GM04504 (cell line): ENCODE data around the gene KLHL17.
"Not testable (repeated sequence)": the region's sequence is repeated elsewhere in the genome, so short reads cannot be mapped to it uniquely, and the experiment has no call there.

Experiments used
- DNase-seq: peaks from one replicate; pipeline ENCODE4 v3.0.0-alpha.2; 2012; ENCODE audit warnings: low read depth

Gene KLHL17

DNA sequence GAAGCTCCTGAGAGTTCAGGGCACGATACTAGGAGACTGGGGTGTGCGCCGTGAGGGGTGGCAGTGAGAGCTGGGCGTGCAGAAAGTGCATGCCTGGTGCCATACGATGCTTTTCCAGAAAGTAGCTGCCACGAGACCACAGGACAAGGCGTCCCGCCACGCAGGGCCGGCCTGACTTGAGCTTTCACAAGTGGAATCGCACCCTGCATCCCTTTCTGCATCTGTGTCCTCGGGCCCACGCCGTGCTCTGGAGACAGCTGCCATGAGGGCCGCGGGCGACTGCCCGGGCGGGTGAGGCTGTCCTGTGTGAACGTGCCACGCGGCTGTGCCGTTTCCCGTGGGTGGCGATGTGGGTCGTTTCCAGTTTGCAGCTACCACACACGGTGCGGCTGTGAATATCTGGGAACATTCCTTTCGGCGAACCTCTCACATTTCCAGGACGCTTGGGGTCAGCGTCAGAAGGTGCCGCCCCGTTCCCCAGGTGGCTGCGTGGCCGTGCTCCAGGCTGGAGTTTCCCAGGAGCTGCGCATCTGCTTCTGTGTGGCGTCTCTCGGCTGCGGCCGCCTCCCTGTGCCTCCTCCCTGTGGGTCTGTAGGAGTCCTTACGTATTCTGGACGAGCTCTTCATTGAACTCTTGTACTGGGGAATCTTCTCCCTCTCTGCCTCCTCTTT is 22.5 kb downstream of the KLHL17 start:
- DNase-seq = no peak

DNA sequence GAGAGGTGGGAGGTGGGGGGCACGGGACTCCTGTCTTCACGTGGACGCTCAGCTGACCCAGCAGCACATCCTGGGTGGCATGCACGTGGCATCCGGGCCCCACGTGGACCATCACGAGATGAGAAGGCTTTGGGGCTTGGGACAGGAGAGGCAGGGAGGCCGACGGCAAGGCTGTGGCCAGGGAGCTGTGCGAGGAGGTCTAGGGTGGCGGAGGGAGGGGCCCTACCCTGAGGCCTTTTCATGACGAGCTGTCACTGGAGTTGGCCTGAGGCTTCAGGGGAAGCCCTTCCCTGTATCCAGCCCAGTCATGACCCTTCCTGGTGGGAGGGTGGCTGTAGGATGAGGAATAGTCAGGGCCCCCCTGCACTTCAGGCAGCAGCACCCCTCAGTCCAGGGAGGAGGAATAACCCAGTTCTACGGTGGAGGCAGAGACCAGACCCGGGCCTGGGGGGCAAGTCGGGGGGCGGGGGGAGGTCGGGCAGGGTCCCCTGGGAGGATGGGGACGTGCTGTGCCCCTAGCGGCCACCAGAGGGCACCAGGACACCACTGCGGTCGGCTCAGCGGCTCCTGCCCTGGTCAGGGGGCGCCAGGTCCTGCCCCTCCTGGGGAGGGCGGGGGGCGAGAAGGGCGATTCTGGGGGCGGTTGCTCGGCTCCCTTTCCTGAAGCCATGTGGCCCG is 23.6 kb downstream of the KLHL17 start:
- no peak for DNase-seq

GRCh38 chr1:984476-984814 is 24.1 kb downstream of the KLHL17 start:
- DNase-seq = no peak

GRCh38 chr1:985126-985525 is 24.7 kb downstream of the KLHL17 start:
- no peak for DNase-seq

DNA sequence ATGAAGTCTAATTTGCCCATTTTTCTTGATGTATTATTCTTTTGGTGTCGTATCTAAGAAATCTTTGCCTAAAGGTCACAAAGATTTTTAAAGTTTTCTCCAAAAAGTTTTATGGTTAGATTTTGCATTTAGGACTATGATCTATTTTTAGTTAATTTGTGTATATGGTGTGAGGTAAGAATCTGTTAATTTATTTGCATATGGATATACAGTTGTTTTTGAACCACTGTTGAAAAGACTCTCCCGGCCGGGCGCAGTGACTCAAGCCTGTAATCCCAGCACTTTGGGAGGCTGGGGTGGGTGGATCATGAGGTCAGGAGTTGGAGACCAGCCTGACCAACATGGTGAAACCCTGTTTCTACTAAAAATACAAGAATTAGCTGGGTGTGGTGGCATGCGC is 27.7 kb downstream of the KLHL17 start:
- not testable (repeated sequence) for DNase-seq

- DNase-seq = not testable (repeated sequence)
Observed at GRCh38 chr1:991275-991674, 30.9 kb downstream of the KLHL17 start.

DNA sequence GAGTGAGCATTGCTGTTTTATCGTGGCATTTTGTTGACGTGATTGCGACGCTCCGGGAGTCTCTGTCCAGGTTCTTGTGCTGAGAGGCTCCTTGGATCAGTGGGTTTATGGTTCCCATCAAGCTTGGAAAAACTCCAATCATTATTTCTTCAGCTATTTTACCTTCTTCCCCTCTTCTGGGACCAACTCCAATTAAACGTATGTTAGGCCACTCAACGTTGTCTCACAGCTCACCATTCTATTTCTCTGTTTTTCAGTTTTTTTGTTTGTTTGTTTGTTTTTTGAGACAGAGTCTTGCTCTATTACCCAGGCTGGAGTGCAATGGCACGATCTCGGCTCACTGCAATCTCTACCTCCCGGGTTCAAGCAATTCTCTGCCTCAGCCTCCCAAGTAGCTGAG is 31.5 kb downstream of the KLHL17 start:
- no peak for DNase-seq

DNA sequence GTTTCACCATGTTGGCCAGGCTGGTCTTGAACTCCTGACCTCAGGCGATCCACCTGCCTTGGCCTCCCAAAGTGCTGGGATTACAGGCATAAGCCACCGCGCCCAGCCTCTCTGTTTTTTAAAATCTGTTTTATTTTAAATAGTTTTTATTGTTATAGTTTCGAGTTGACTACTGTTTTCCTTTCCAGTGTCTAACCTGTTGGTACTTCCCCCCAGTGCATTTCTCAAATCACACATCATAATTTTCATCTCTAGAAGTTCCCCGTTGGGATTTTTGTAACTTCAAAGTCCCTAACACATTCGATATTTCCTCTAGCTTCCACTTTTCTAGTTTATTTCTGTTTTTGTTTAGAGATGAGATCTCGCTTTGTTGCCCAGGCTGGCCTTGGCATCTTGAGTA is 32.0 kb downstream of the KLHL17 start:
- no peak for DNase-seq

- DNase-seq = no peak
Observed at GRCh38 chr1:993379-993995, 33.1 kb downstream of the KLHL17 start.

DNA sequence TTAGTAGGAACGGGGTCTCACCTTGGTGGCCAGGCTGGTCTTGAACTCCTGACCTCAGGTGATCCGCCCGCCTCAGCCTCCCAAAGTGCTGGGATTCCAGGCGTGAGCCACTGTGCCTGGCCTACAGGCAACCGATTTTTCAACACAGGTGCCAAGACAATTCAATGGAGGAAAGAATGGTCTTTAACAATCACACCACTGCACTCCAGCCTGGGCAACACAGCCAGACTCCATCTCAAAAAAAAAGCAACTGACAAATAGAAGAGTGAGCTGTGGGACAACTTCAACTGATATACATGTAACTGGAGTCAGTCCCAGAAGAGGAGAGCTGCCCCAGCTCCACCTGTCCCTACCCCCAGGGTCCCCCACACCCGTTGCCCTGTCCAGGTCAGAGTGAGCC is 34.2 kb downstream of the KLHL17 start:
- DNase-seq = not testable (repeated sequence)

DNA sequence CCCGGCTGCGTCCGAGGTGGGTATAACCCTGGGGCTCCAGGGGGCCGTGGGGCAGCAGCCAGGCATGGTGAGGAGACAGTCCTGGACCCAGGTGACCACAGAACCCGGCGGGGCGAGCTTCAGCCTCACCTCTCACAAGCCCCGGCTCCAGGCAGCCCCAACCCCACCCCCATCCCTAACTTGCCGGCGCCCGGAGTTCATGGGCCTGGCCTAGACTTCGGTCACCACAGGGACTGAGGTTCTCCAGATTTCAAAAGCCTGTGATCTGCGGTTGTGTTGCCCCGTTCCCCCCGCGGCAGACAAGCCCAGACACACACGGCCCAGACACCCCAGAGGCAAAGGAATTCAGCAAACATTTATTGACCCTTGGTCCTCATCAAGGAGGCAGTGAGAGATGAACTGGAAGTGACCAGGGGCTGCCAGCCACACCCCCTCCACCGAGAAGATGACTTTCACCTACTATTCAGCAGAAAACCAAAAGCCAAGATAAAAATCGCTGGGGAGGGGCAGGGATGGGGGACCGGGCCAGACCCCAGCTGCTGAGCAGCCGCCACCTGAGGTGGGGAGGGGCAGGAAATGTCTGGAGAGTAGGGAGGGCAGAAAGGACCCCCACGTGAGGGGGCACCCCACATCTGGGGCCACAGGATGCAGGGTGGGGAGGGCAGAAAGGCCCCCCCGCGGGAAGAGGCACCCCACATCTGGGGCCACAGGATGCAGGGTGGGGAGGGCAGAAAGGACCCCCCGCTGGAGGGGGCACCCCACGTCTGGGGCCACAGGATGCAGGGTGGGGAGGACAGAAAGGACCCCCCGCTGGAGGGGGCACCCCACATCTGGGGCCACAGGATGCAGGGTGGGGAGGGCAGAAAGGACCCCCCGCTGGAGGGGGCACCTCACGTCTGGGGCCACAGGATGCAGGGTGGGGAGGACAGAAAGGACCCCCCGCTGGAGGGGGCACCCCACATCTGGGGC is 35.6 kb downstream of the KLHL17 start:
- no peak for DNase-seq

GRCh38 chr1:996851-997712 is 36.7 kb downstream of the KLHL17 start:
- DNase-seq = no peak

GRCh38 chr1:997713-997992 is 37.3 kb downstream of the KLHL17 start:
- no peak for DNase-seq

DNA sequence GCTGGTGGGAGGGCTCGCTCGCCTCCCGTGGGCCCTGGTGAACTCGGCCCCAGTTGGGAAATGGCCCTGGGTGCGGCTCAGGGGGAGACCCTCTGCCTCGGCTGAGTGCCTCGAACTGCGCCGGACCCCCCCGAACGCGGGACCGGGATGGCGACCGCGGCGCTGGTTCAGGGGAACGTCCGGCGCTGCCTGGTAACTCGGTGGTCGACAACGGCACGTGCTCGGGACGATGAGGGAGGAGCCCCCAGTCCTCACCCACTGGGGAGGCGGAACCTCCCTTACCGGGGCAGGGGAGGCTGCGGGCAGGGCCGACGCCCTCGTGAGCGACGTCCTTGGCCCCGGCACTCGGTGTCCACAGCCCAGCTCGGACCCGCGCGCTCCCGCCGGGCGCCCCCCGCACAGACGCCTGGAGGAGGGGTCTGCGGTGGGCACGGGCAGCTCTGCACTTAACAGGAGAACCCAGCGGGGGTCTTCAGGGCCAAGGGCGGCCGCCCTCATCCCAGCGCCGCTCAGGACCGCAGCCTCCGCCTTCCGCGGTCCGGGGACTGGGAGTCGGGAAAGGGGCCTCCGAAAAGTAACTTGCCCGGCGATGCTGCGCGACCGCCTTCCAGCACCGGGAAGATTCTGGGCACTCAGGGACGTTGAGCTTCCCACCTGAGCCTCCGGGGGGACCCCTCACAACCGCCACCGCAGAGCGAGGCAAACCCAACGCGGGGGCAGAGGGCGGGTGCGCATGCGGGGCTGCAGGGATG is 37.8 kb downstream of the KLHL17 start:
- no peak for DNase-seq

GRCh38 chr1:998745-998994 is 38.3 kb downstream of the KLHL17 start:
- no peak for DNase-seq

DNA sequence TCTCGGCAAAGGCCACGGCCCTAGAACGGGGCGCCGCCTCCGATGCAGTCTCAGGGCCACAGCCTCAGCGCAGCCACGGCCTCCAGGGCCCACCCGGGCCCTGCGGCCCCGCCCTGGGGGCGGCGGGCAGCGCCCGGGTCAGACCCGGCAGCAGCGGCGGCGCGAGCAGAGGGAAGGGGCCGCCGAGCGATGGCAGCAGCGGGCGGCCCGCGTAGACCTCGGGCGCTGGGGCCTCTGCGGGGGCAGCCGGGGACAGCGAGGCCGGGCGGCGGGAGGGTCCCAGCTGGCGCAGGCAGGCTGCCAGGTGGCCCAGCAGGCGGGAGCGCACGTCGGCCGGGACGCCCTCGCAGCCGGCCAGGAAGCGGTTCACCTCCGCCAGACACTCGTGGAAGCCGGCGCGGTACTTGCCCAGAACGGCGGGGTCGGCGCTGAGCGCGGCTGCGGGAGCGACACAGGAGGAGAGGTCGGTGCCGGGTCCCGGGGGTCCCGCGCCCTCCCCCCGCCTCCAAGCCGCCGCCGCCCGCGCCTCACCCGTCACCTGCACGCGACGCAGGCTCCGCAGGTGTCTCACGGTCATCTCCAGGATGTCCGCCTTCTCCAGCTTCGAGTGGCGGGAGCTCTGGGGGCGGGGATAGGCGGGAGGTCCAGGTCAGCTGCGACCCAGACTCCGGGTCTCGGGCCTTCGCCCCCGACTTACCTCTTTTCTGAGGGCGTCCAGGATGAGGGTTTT is 38.8 kb downstream of the KLHL17 start:
- DNase-seq = no peak

GRCh38 chr1:999725-1000356 is 39.5 kb downstream of the KLHL17 start, which contains the start of gene HES4:
Gene HES4 (minus strand): TSS chr1:1000097. CDS start chr1:999973, 124 bp downstream.
- peak; percentile 82 for DNase-seq

GRCh38 chr1:1000357-1001056 is 40.1 kb downstream of the KLHL17 start:
- no peak for DNase-seq

- no peak for DNase-seq
Observed at GRCh38 chr1:1001057-1001783, 40.8 kb downstream of the KLHL17 start.
